H1 (cell line): ENCODE results near the gene F11R. TPM values are rescaled to one million over a fixed set of nuclear protein-coding genes. Genes with fewer than 3 reads are reported as not detected.
A peak's percentile ranks its signal among the peaks of the same experiment; 100 is the strongest.

ENCODE experiments used
- CTCF ChIA-PET: fragments of 300-600 bp; sonication (Branson Sonifier 250); formaldehyde crosslinking; loops from one replicate; lab custom pipeline; 2021; ENCODE audit not compliant: partially characterized antibody; lab: Charles Lee
- POLR2A ChIA-PET: fragments of 300-600 bp; sonication (Branson Sonifier 250); formaldehyde crosslinking; loops from one replicate; lab custom pipeline; 2021; ENCODE audit warnings: inconsistent platforms; ENCODE audit not compliant: partially characterized antibody; lab: Charles Lee
- DNase-seq, 2 experiments: peaks; one replicate each; pipeline versions ENCODE4 v3.0.0 to v3.0.0-alpha.2; 2010 to 2022; ENCODE audit warnings: low spot score in 2 of 2, low read depth in 1 of 2, mixed read lengths in 1 of 2
- FAIRE-seq: peaks from 2 replicates; lab custom pipeline; 2011; peaks lifted over from hg19 to GRCh38; lab: Jason Lieb, UNC
- H2AFZ ChIP-seq: 2 replicates; pipeline ENCODE4 v1.8.1; 2012; ENCODE audit warnings: low read length, inconsistent platforms
- H2AK5ac ChIP-seq: 2 replicates; pipeline ENCODE4 v1.6.1; 2013; ENCODE audit warnings: low read depth, low read length
- H2BK120ac ChIP-seq: replicated peaks from 2 replicates; pipeline ENCODE3; 2013; ENCODE audit warnings: low read depth, low read length, inconsistent platforms
- H2BK12ac ChIP-seq: 2 replicates; pipeline ENCODE4 v1.6.1; 2013; ENCODE audit warnings: low read depth, low read length
- H2BK15ac ChIP-seq: 2 replicates; pipeline ENCODE4 v1.6.1; 2013; ENCODE audit warnings: low read length
- H2BK20ac ChIP-seq: 2 replicates; pipeline ENCODE4 v1.6.1; 2013; ENCODE audit warnings: low read length
- H2BK5ac ChIP-seq: 2 replicates; pipeline ENCODE4 v1.6.1; 2013; ENCODE audit warnings: low read depth, low read length
- H3K14ac ChIP-seq: 2 replicates; pipeline ENCODE4 v1.6.1; 2013; ENCODE audit warnings: inconsistent platforms; ENCODE audit not compliant: insufficient read length
- H3K18ac ChIP-seq: 2 replicates; pipeline ENCODE4 v1.6.1; 2013; ENCODE audit warnings: low read length; ENCODE audit errors: extremely low read depth
- H3K23ac ChIP-seq: 2 replicates; pipeline ENCODE4 v1.6.1; 2013; ENCODE audit warnings: inconsistent platforms; ENCODE audit not compliant: insufficient read length
- H3K23me2 ChIP-seq: 2 replicates; pipeline ENCODE4 v1.6.1; 2013; ENCODE audit warnings: low read depth, low read length
- H3K27ac ChIP-seq: 2 replicates; pipeline ENCODE4 v1.6.1; 2011; ENCODE audit warnings: low read depth, low read length, inconsistent platforms
- H3K27me3 ChIP-seq, 4 experiments: replicated peaks in 1 of 4; 1 replicate in 1 of 4; 2 replicates in 3 of 4; pipeline versions ENCODE4 v1.6.1 to v1.8.1; 2011 to 2013; ENCODE audit warnings: low read length in 3 of 4, mild to moderate bottlenecking in 3 of 4, inconsistent platforms in 2 of 4, mixed read lengths in 2 of 4, moderate library complexity in 1 of 4; ENCODE audit not compliant: control insufficient read depth in 3 of 4, insufficient read depth in 3 of 4; ENCODE audit errors: extremely low read depth in 1 of 4
- H3K36me3 ChIP-seq, 4 experiments: 2 replicates each; pipeline versions ENCODE4 v1.6.1 to v1.8.1; 2011 to 2013; ENCODE audit warnings: mild to moderate bottlenecking in 4 of 4, low read length in 3 of 4, moderate library complexity in 2 of 4, control low read depth in 1 of 4, inconsistent platforms in 1 of 4; ENCODE audit not compliant: insufficient read depth in 4 of 4, control insufficient read depth in 2 of 4
- H3K4ac ChIP-seq: replicated peaks from 2 replicates; pipeline ENCODE3; 2013; ENCODE audit warnings: low read length, low read depth, mixed read lengths, inconsistent platforms; ENCODE audit not compliant: insufficient read length
- H3K4me1 ChIP-seq, 4 experiments: replicated peaks in 1 of 4; 1 replicate in 1 of 4; 2 replicates in 3 of 4; pipeline versions ENCODE4 v1.6.1 to v1.8.1; 2011 to 2013; ENCODE audit warnings: low read length in 3 of 4, inconsistent platforms in 2 of 4, mixed read lengths in 1 of 4; ENCODE audit not compliant: insufficient read depth in 4 of 4, control insufficient read depth in 3 of 4
- H3K4me2 ChIP-seq, 2 experiments: 2 replicates each; pipeline versions ENCODE4 v1.6.1 to v1.8.1; 2011 to 2013; ENCODE audit warnings: low read depth in 2 of 2, low read length in 2 of 2, control low read depth in 1 of 2, inconsistent platforms in 1 of 2, mild to moderate bottlenecking in 1 of 2; ENCODE audit not compliant: insufficient read depth in 1 of 2
- H3K4me3 ChIP-seq, 4 experiments: fragments of 200-600, 300-600 bp in 1 of 4; sonication (generic), shearing (Covaris generic), sonication (Bioruptor Twin) in 1 of 4; 2 replicates each; pipeline versions ENCODE4 v1.5.1 to v1.8.1; 2011 to 2016; ENCODE audit warnings: low read length in 4 of 4, low read depth in 3 of 4, control low read depth in 2 of 4, inconsistent platforms in 2 of 4, mild to moderate bottlenecking in 2 of 4, mixed read lengths in 1 of 4, moderate library complexity in 1 of 4; ENCODE audit not compliant: insufficient read depth in 2 of 4; ENCODE audit errors: extremely low read depth in 1 of 4
- H3K56ac ChIP-seq: replicated peaks from 2 replicates; pipeline ENCODE3; 2013; ENCODE audit warnings: low read depth, mild to moderate bottlenecking, mixed read lengths, low read length, inconsistent platforms; ENCODE audit not compliant: insufficient read length
- H3K79me1 ChIP-seq: 2 replicates; pipeline ENCODE4 v1.6.1; 2013; ENCODE audit warnings: low read depth, low read length, control low read depth
- H3K79me2 ChIP-seq, 2 experiments: 2 replicates each; pipeline versions ENCODE4 v1.6.1 to v1.8.1; 2012 to 2013; ENCODE audit warnings: low read length in 2 of 2, mild to moderate bottlenecking in 2 of 2, inconsistent platforms in 1 of 2; ENCODE audit not compliant: insufficient read depth in 2 of 2, control insufficient read depth in 1 of 2
- H3K9ac ChIP-seq, 4 experiments: replicated peaks in 1 of 4; 1 replicate in 1 of 4; 2 replicates in 3 of 4; pipeline versions ENCODE4 v1.6.1 to v1.8.1; 2011 to 2013; ENCODE audit warnings: low read depth in 3 of 4, low read length in 3 of 4, control low read depth in 2 of 4, mild to moderate bottlenecking in 2 of 4, moderate library complexity in 2 of 4, inconsistent platforms in 1 of 4; ENCODE audit errors: extremely low read depth in 1 of 4
- H3K9me3 ChIP-seq, 2 experiments: 2 replicates each; pipeline versions ENCODE4 v1.6.1 to v1.8.1; 2012 to 2013; ENCODE audit warnings: mild to moderate bottlenecking in 2 of 2, moderate library complexity in 2 of 2, control low read depth in 1 of 2, inconsistent platforms in 1 of 2, low read depth in 1 of 2, low read length in 1 of 2, mixed read lengths in 1 of 2; ENCODE audit not compliant: insufficient read depth in 2 of 2
- H4K20me1 ChIP-seq, 2 experiments: replicated peaks in 1 of 2; 2 replicates each; pipeline versions ENCODE3 to v1.8.1; 2011 to 2013; ENCODE audit warnings: inconsistent platforms in 2 of 2, low read length in 2 of 2, mild to moderate bottlenecking in 1 of 2; ENCODE audit not compliant: insufficient read depth in 2 of 2, control insufficient read depth in 1 of 2
- H4K5ac ChIP-seq: 2 replicates; pipeline ENCODE4 v1.6.1; 2013; ENCODE audit warnings: low read length, low read depth, mixed read lengths, inconsistent platforms; ENCODE audit not compliant: insufficient read length
- H4K8ac ChIP-seq: 2 replicates; pipeline ENCODE4 v1.8.0; 2013; ENCODE audit warnings: mild to moderate bottlenecking, moderate library complexity, low read length, inconsistent platforms; ENCODE audit not compliant: insufficient read depth; ENCODE audit errors: extremely low read depth
- H4K91ac ChIP-seq: replicated peaks from 2 replicates; pipeline ENCODE3; 2013; ENCODE audit warnings: low read length, mixed read lengths, inconsistent platforms; ENCODE audit not compliant: insufficient read length
- ASH2L ChIP-seq: fragments of 200-600, 300-600 bp; sonication (generic); IDR thresholded peaks from one replicate; pipeline ENCODE4 v1.7.1; 2017; ENCODE audit warnings: low read length
- ATF2 ChIP-seq: IDR thresholded peaks from 2 replicates; pipeline ENCODE4 v1.6.1; 2012; ENCODE audit warnings: low read length, inconsistent platforms
- JUND ChIP-seq: IDR thresholded peaks from 2 replicates; pipeline ENCODE4 v1.6.1; 2011; ENCODE audit warnings: mild to moderate bottlenecking, improper control_type of control experiment, low read length
- NRF1 ChIP-seq: IDR thresholded peaks from 2 replicates; pipeline ENCODE4 v1.6.1; 2011; ENCODE audit warnings: mild to moderate bottlenecking, low read depth, low read length, improper control_type of control experiment
- POU5F1 ChIP-seq: IDR thresholded peaks from 2 replicates; pipeline ENCODE4 v1.6.1; 2011; ENCODE audit warnings: low read depth, mild to moderate bottlenecking, low read length, moderate library complexity
- RBBP5 ChIP-seq: IDR thresholded peaks from 2 replicates; pipeline ENCODE4 v1.7.1; 2012; ENCODE audit warnings: low read depth, mild to moderate bottlenecking, inconsistent platforms, low read length, moderate library complexity, borderline replicate concordance
- RNF2 ChIP-seq: fragments of 200-900, 300-1000 bp; sonication (generic); IDR thresholded peaks from 2 replicates; pipeline ENCODE4 v1.7.1; 2016; ENCODE audit warnings: borderline replicate concordance, low read depth, mild to moderate bottlenecking, antibody characterized with exemption, low read length; ENCODE audit not compliant: poor library complexity, severe bottlenecking; ENCODE audit errors: missing control alignments
- RXRA ChIP-seq: IDR thresholded peaks from 2 replicates; pipeline ENCODE4 v1.6.1; 2011; ENCODE audit warnings: low read depth, mild to moderate bottlenecking, low read length, moderate library complexity; ENCODE audit not compliant: insufficient read depth
- TCF12 ChIP-seq: IDR thresholded peaks from 2 replicates; pipeline ENCODE4 v1.6.1; 2011; ENCODE audit warnings: low read depth, mild to moderate bottlenecking, low read length
- WGBS, 2 experiments: shearing (Covaris generic) in 1 of 2; methylation state at CpG; one replicate each; pipeline versions ENCODE4 v1.1.6 to v1.1.7; 2013 to 2015; ENCODE audit warnings: low lambda C conversion rate in 2 of 2, mixed read lengths in 2 of 2, inconsistent platforms in 1 of 2, low coverage in 1 of 2, missing lambda C conversion rate in 1 of 2; ENCODE audit not compliant: insufficient replicate concordance in 2 of 2, insufficient coverage in 1 of 2, insufficient read length in 1 of 2; ENCODE audit errors: extremely low coverage in 1 of 2, missing lambda C conversion rate in 1 of 2; 5-methylcytosine and 5-hydroxymethylcytosine counted together
- polyA plus RNA-seq, 7 experiments: library from polyadenylated mRNA; depleted of rRNA in 3 of 7; stranded (reverse) in 5 of 7; unstranded in 2 of 7; fragments of >200 nt in 5 of 7; fragments of 200-250 nt in 2 of 7; gene quantifications; 1 replicate in 5 of 7; 2 replicates in 1 of 7; 4 replicates in 1 of 7; pipeline versions ENCODE4 v1.2.1 to v1.2.3, GENCODE V29; 2011 to 2013; ENCODE audit warnings: missing spikeins in 2 of 7, mixed read lengths in 2 of 7
- total RNA-seq: library from RNA; stranded (reverse); fragmentation: NEBNext Ultra II Directional; extraction: Animal tissue kit (Norgen Biotek cat#: 25700); gene quantifications from 2 replicates; pipeline ENCODE4 v1.2.1, GENCODE V29; 2021

F11R gene
- total and polyA plus RNA-seq, 2 of the 8 experiments (the other 6 are each of a cell fraction or from before 2014, with no cell fraction given), result 159 to 200 TPM

GRCh38 chr1:160987359-160988050, 33.4 kb downstream of the F11R start:
- H3K4me2 ChIP-seq, result peak overlapping the region; percentile 60 to 97
- 0 out of 2 replicates have a peak, but pooled peaks have one; percentile 44 for TF ChIP-seq POU5F1
- TF ChIP-seq ATF2, result no peak
- no peak for TF ChIP-seq ASH2L
- no peak for TF ChIP-seq NRF1
- TF ChIP-seq RXRA, result no peak
- TF ChIP-seq RNF2, result no peak
- no peak for TF ChIP-seq RBBP5
- TF ChIP-seq JUND, result no peak
- peak; percentile 54; the same call in 1 of the 2 replicates for TF ChIP-seq TCF12

More at GRCh38 chr1:160987359-160988050, 33.4 kb downstream of the F11R start:
- ChIA-PET CTCF (interaction anchor here (0.7 to 4.9 kb wide), 17 partner anchors 9 to 610 kb away, joined by 3 to 76 read pairs (median 4); partner anchors contain the start of gene ITLN2), POLR2A (interaction anchor here (0.7 to 3.4 kb wide), 13 partner anchors 8 to 211 kb away, joined by 3 to 16 read pairs (median 4); partner anchors contain the start of genes ADAMTS4, F11R, ITLN2 and TSTD1)
- H4K5ac ChIP-seq, result peak overlapping the region; percentile 14
- H3K79me1 ChIP-seq, result no peaks in the 10 kb centered on the region
- H3K4me1 ChIP-seq, result peaks cover 5 to 16% (median 9%) of the 10 kb centered on the region in 4 experiments; a peak in 6 of 7 replicates
- DNase-seq (no peak), FAIRE-seq (peak; percentile 72)
- H3K23me2 ChIP-seq, result no peaks in the 10 kb centered on the region
- peak overlapping the region; percentile 55 for H3K18ac ChIP-seq
- H2BK12ac ChIP-seq, result peak overlapping the region; percentile 75; the same call in 1 of the 2 replicates
- no peak overlapping the region for H3K56ac ChIP-seq
- peak overlapping the region in 1 of 4 experiments; percentile 63; a peak in 2 of 7 replicates for H3K9ac ChIP-seq
- peak overlapping the region; percentile 87; the same call in 1 of the 2 replicates for H2BK5ac ChIP-seq
- no peak overlapping the region for H3K23ac ChIP-seq
- H2BK15ac ChIP-seq, result no peak overlapping the region
- no peak overlapping the region for H4K8ac ChIP-seq
- H4K91ac ChIP-seq, result peak overlapping the region; percentile 13
- peak overlapping the region; percentile 2 for H2BK20ac ChIP-seq
- H4K20me1 ChIP-seq, result no peaks in the 10 kb centered on the region
- H3K27me3 ChIP-seq, result no peaks in the 10 kb centered on the region
- no peaks in the 10 kb centered on the region for H3K79me2 ChIP-seq
- peak overlapping the region in 1 of 4 experiments; percentile 34; a peak in 4 of 8 replicates for H3K4me3 ChIP-seq
- 20% methylated on average over 8 of the region's 8 CpGs; no CpG with 5 or more reads in 1 of the 2 experiments for WGBS, 2 experiments
- H2AFZ ChIP-seq, result no peak overlapping the region
- H3K27ac ChIP-seq, result peak overlapping the region; percentile 55
- peaks cover 0 to 3% of the 10 kb centered on the region in 2 experiments; a peak in 1 of 4 replicates for H3K9me3 ChIP-seq
- no peak overlapping the region for H3K14ac ChIP-seq
- H2AK5ac ChIP-seq, result peak overlapping the region; percentile 70; the same call in 1 of the 2 replicates
- peak overlapping the region; percentile 57 for H2BK120ac ChIP-seq
- no peaks in the 10 kb centered on the region for H3K36me3 ChIP-seq
- H3K4ac ChIP-seq, result peak overlapping the region; percentile 10
